ENCODE results near the gene QDPR.

DNA sequence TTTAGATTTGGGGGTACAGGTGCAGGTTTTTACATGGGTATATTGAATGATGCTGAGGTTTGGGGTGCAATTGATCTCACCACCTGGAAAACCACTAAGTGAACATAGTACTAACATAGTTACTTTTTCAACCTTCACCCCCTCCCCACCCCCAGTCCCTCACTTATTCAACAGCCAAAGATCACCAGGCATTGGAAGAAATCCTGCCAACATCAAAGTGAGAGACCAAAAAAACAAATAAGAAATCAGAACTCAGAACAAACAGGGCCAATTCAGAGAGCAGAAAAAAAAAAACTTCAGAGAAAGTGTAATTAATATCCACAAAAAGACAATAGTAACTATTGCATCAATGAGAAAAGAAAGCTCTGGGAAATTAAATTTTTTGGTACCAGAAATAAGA lies 44.6 kb upstream of the QDPR start:
- TF ChIP-seq, protein P1, sequence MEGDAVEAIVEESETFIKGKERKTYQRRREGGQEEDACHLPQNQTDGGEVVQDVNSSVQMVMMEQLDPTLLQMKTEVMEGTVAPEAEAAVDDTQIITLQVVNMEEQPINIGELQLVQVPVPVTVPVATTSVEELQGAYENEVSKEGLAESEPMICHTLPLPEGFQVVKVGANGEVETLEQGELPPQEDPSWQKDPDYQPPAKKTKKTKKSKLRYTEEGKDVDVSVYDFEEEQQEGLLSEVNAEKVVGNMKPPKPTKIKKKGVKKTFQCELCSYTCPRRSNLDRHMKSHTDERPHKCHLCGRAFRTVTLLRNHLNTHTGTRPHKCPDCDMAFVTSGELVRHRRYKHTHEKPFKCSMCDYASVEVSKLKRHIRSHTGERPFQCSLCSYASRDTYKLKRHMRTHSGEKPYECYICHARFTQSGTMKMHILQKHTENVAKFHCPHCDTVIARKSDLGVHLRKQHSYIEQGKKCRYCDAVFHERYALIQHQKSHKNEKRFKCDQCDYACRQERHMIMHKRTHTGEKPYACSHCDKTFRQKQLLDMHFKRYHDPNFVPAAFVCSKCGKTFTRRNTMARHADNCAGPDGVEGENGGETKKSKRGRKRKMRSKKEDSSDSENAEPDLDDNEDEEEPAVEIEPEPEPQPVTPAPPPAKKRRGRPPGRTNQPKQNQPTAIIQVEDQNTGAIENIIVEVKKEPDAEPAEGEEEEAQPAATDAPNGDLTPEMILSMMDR (IDR thresholded peaks at IDR 0.05): no peak
- TF ChIP-seq EZH2 (IDR thresholded peaks at IDR 0.05; ENCODE audit: borderline replicate concordance, insufficient read depth, low read depth, low read length, poor library complexity, severe bottlenecking): no peak

All from B cell (primary cell).